Measurements from ENCODE around the gene SSBP2. TPM values are rescaled to one million over a fixed set of nuclear protein-coding genes. Genes with fewer than 3 reads are reported as not detected.

Gene SSBP2
- total and polyA plus RNA-seq, 2 donors from 2014 or later = 17.0 to 57.1 TPM

- TF ChIP-seq CTCF (IDR thresholded peaks at IDR 0.05; ENCODE audit: borderline replicate concordance, extremely low read depth, insufficient read depth) = no peak
- H3K9me3 ChIP-seq (ENCODE audit: control insufficient read depth in 2 of 3, insufficient read depth in 1 of 3, low read length in 3 of 3) = no peaks in the 10 kb centered on the region
- H3K27ac ChIP-seq (ENCODE audit: low read depth in 2 of 2, low read length in 2 of 2) = no peak overlapping the region
- no peak overlapping the region for H3K9ac ChIP-seq (ENCODE audit: low read length in 3 of 3)
- intact Hi-C loops (cut with DNase I) = no loop called here
- H3K4me3 ChIP-seq (ENCODE audit: low read length in 3 of 3) = peak overlapping the region in 2 of 3 donors; percentile 26 to 28
- peak; percentile 76 for FAIRE-seq
- no peaks in the 10 kb centered on the region for H3K36me3 ChIP-seq (ENCODE audit: control insufficient read depth in 2 of 3, insufficient read depth in 3 of 3, low read length in 3 of 3)
- DNase-seq = peak in 4 of 5 donors; percentile 68 to 97 (median 90)
- peaks cover 7 to 12% (median 10%) of the 10 kb centered on the region in 3 donors for H3K4me1 ChIP-seq (ENCODE audit: control insufficient read depth in 2 of 3, insufficient read depth in 2 of 3, low read depth in 1 of 3, low read length in 3 of 3)
- no peaks in the 10 kb centered on the region for H3K27me3 ChIP-seq (ENCODE audit: control insufficient read depth, insufficient read depth, low read length)
Measured at GRCh38 chr5:81787474-81788242, 36.8 kb upstream of the SSBP2 start.

- no peak for TF ChIP-seq CTCF (IDR thresholded peaks at IDR 0.05; ENCODE audit: borderline replicate concordance, extremely low read depth, insufficient read depth)
- no peaks in the 10 kb centered on the region for H3K36me3 ChIP-seq (ENCODE audit: control insufficient read depth in 2 of 3, insufficient read depth in 3 of 3, low read length in 3 of 3)
- H3K27me3 ChIP-seq (ENCODE audit: control insufficient read depth, insufficient read depth, low read length) = no peaks in the 10 kb centered on the region
- peaks cover 7 to 12% (median 10%) of the 10 kb centered on the region in 3 donors for H3K4me1 ChIP-seq (ENCODE audit: control insufficient read depth in 2 of 3, insufficient read depth in 2 of 3, low read depth in 1 of 3, low read length in 3 of 3)
- no peak overlapping the region for H3K9ac ChIP-seq (ENCODE audit: low read length in 3 of 3)
- intact Hi-C loops (cut with DNase I) = no loop called here
- no peaks in the 10 kb centered on the region for H3K9me3 ChIP-seq (ENCODE audit: control insufficient read depth in 2 of 3, insufficient read depth in 1 of 3, low read length in 3 of 3)
- DNase-seq = peak in 1 of 5 donors; percentile 13
- H3K4me3 ChIP-seq (ENCODE audit: low read length in 3 of 3) = no peak overlapping the region
- FAIRE-seq = no peak
- no peak overlapping the region for H3K27ac ChIP-seq (ENCODE audit: low read depth in 2 of 2, low read length in 2 of 2)
Measured at GRCh38 chr5:81786991-81787390, 36.1 kb upstream of the SSBP2 start.

- H3K9me3 ChIP-seq (ENCODE audit: control insufficient read depth in 2 of 3, insufficient read depth in 1 of 3, low read length in 3 of 3) = no peaks in the 10 kb centered on the region
- H3K36me3 ChIP-seq (ENCODE audit: control insufficient read depth in 2 of 3, insufficient read depth in 3 of 3, low read length in 3 of 3) = no peaks in the 10 kb centered on the region
- DNase-seq = no peak
- FAIRE-seq = no peak
- TF ChIP-seq CTCF (IDR thresholded peaks at IDR 0.05; ENCODE audit: borderline replicate concordance, extremely low read depth, insufficient read depth) = no peak
- no peak overlapping the region for H3K27ac ChIP-seq (ENCODE audit: low read depth in 2 of 2, low read length in 2 of 2)
- H3K4me3 ChIP-seq (ENCODE audit: low read length in 3 of 3) = no peak overlapping the region
- no peaks in the 10 kb centered on the region for H3K27me3 ChIP-seq (ENCODE audit: control insufficient read depth, insufficient read depth, low read length)
- no peak overlapping the region for H3K9ac ChIP-seq (ENCODE audit: low read length in 3 of 3)
- H3K4me1 ChIP-seq (ENCODE audit: control insufficient read depth in 2 of 3, insufficient read depth in 2 of 3, low read depth in 1 of 3, low read length in 3 of 3) = peaks cover 7 to 12% (median 10%) of the 10 kb centered on the region in 3 donors
- intact Hi-C loops (cut with DNase I) = no loop called here
Measured at GRCh38 chr5:81786496-81786895, 35.6 kb upstream of the SSBP2 start.
